HG03460 (cell line): ENCODE data around the gene B3GAT3.
"Not testable (repeated sequence)": the region's sequence is repeated elsewhere in the genome, so short reads cannot be mapped to it uniquely, and the experiment has no call there.

Experiments used
- ATAC-seq: cut with Tn5 transposase; IDR thresholded peaks from one replicate; pipeline ENCODE4 v1.9.1; 2021; ENCODE audit not compliant: unreplicated experiment

B3GAT3 gene

DNA sequence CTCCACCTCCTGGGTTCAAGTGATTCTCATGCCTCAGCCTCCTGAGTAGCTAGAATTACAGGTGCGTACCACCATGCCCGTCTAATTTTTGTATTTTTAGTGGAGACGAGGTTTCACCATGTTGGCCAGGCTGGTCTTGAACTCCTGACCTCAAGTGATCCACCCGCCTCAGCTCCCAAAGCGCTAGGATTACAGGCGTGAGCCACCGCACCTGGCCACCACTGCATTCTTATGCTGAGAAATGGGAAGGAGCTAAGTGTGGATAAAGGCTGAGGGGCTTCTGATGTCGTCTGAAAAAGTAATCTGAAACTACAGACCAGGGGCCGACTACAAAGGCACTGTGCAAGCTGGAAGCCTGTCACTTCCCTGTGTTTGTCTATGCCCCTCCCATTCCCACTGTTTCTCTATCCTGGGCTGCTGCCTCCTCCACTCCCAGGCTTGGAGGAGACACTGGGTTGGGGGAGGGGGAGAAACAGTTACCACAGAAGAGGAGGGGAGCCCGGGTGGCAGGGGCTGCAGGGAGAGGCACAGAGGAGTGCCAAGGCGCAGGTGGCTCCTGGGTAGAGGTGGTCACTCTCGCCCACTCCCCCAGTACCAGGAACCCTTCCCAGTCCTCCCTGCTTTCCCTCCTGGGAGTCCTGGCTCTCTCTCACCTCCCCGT is 17.2 kb downstream of the B3GAT3 start:
- no peak for ATAC-seq

DNA sequence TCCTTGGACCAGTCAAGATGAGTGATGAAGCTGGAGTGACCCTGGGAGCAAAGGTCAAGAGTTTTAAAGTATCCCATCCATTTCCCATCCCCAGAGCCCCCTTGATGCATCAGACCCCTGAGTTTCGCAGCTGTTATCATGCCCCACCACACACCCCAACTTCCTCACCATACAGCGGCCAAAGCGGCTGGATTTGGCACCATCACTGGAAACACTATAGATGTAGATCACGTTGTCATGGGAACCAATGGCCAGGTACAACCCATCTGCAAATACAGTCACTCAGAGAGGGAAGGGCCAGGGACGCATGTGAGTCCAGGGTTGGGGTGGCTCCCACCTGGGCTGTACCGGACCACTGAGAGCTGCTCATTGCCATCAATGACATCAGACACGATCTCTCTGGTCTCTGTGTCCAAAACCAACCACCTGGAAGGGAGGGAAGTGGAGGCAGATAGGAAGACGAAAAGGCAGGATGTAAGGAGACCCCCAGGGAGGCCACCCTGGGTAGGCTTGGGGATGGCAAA is 17.9 kb downstream of the B3GAT3 start:
- no peak for ATAC-seq

DNA sequence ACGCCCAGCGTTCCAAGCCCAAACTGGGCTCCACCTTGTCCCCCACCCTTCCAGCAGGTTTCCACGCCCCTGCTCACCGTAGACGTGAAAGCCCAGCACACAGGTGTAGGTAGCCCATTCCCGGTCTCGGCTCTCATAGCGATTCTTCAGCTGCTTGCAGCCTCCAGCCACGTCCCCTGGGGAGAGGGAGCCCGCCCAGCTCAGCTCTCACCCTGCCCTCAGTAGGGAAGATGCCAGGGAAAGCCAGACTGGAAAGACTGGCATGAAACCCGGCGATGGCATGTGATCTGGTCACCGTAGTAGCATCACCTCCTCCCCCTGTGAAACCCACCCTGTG is 18.7 kb downstream of the B3GAT3 start:
- no peak for ATAC-seq

DNA sequence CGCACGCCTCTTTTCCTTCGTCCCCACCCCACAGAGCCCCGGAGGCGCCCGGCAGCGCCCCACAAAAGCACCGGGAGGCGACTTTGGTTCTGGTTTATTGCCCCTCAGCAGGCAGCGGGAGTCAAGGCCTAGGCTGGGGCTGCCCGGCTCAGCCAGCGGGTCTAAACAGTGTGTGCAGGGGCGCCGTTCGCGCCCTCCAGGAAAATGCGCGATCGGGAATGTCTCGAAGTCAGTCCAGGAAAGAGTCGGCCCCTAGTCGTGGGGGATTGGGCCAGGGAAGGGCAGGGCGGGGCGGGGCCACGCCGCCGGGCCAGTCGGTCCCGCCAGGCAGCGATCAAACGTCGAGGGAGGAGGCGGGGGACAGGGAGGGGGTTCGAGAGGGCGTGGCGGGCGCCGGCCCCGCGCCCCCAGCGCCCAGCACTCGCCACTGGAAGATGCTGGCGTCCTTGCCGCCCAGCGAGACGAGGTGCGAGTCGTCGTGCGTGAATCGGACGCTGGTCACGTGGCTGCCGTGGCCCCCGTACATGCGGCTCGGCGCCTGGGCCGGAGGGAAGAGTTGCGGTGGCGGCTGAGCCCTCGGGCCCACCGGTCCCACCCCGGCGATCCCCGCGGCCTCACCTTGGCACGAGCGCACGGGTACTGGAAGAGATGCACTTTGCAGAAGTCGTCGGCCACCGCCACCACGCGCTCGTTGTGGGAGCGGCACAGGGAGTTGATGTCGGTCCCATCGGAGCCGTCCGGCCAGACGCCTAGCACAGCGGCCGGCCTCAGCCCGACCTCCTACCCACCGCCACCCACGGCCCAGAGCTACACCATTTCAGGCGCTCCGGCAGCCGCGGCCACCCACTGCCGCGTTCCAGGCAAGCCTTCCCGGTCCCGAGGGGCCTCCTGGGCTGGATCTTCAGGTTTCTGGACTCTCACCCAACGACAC is 19.4 kb downstream of the B3GAT3 start:
- no peak for ATAC-seq

GRCh38 chr11:62601372-62602140 is 20.2 kb downstream of the B3GAT3 start, which contains the start of gene MTA2:
Gene MTA2, minus strand, starts transcription at chr11:62601865. Its CDS starts 415 bp downstream, at chr11:62601450.
- ATAC-seq, result peak; percentile 73

- no peak for ATAC-seq
These were observed 20.7 kb downstream of the B3GAT3 start for GRCh38 chr11:62601122-62601371.

GRCh38 chr11:62600367-62601121 is 21.2 kb downstream of the B3GAT3 start:
- no peak for ATAC-seq

DNA sequence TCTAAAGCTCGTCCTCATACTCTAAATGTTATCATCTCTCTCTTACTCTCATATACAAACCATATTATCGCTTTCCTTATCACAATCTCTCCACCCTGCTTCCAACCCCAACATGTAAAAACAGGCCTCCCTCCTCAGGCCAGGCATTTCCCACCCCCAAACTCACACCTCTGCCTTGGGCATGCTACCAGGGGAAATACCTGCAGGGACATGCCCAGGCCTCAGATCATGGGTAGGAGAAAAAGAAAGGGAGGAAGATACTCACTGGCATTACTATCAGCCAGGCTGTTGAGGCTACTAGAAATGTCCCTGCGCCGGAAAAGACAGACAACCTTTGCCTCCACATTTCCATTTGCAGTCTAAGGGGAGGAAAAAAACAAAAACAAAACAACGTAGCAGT is 21.9 kb downstream of the B3GAT3 start:
- ATAC-seq, result no peak

DNA sequence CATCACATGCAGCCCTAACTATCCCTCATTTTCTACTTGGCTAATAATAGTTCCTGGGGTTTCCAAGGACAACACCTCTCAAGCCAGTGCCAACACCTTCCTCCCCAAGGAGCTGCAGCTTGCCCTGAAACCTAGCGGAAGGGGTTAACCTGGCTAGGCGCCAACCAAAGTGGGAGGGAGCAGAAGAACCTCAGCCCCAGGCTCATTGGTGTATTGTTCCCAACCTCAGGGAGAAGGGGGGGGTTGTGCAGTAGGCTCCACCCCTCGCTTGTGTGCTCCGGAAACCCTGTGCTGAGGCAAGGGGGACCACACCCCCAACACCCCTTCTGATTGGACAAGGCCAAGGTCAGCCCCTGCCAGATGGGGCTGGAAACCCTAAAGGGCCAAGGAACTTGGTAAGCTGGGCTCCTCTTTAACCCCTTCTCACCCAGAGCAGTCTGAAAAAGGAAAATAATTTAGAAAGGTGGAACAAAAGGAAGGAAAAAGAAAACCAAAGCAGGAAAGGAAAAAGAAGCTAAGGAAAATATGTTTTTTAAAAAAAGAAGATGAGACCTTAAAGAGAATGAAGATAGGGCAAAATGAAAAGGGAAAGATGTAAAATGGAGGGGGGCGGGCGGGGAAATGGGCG is 22.6 kb downstream of the B3GAT3 start:
- peak; percentile 49 for ATAC-seq

DNA sequence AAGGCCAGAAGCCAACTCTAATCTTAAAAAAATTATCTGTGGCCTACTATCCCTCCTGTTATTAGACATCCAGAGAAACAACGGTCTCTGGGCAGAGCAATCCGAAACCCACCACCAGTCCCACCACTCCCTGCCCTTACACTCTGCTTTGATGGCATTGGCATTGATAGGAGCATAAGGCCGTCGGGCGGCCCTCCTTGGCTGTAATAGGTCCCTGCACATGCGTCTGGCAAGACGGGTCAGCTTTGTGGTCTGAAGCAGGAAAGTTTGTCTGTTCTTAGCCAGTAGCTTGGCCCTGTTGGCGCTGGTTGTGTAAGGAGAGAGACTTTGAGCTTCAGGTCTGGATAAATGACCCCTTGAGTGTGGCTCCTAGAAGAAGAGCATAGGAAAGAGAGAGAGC is 26.7 kb downstream of the B3GAT3 start:
- no peak for ATAC-seq

DNA sequence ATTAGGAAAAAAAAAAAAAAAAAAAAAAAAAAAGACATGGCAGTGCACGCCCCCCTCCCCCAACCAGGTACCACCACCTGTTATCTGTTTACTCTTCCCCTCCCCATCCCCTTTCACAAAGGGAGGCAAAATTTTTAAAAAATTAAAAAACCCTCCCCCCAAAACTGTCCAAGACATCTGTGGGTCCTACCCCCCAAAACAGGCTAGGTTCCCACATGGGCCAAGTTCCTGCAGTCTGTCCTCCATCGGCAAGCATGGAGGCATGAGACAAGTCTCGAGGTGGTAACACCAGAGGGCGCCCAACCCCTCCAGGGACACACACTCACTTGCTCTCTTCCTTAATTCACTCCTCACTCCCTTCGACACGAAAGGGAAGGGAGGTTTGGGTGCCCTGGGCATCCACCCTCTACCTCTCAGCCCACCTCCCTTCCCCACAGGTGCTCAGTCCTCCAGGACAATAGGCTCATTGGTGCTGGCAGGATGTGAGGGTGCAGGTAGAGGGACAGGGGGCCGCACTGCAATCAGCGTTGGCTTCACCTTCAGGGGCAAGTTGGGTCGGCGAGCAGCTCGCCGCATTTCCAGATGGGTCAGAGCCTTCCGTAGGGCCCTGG is 28.2 kb downstream of the B3GAT3 start:
- no peak for ATAC-seq

DNA sequence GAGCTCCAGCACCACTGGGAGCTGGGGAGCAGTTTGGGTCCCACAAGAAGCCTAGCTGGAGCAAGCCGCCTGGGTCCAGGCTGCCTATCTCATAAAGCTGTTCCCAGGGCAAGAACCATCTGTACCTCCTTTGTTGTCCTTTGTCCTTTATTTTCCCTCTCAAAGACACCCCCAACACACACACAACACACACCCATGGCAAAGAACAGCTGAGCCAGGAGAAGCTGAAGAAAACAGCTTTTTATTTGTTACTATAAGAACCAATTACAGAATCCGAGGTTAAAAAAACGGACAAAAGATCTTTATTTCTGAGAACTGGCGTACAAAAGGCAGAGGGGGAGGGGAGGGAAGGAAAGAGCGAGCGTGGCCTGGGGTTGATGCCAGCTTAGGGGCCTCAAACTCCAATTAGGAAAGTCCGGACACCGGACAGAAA is 28.8 kb downstream of the B3GAT3 start:
- no peak for ATAC-seq

- peak; percentile 1 for ATAC-seq
These were observed 29.5 kb downstream of the B3GAT3 start for GRCh38 chr11:62592146-62592815.

DNA sequence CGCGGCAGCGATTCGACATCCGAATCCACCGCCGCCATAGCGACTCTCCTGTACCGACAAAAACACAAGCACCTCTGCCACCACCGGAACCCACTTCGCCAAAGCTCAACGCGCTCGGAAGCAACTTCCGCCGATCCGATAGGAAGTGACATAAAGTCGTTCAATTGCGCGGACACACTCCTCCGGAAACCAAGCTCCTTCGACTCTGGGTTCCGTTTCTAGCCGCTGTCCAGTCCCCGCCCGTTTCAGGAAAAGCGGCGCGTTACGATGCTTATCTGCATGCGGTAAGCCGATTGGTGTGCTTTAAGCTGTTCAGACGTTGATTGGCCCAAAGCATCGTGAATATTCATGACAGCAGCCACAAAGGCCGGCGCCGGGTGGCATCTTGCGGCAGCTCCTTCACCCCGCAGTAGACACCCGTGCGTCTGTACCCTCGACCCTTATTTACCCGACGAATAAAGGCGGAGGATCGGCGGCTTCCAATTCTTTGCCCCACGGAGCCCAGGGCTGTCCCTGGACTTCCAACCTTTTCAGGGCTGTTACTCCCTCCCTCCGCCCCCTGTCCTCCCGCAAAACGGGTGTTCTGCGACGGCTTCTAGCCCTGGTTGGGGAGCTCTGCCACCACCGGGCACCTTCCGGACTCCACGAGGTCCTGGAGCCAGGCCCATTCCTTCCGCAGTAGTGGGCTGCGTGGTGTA is 30.2 kb downstream of the B3GAT3 start, which contains the start of gene TUT1:
TSS of gene TUT1 (minus strand) at position 76 of the 698 bp plus-strand sequence. CDS start at position 38, 38 bp downstream.
- ATAC-seq, result peak; percentile 86

GRCh38 chr11:62588966-62589637 is 32.7 kb downstream of the B3GAT3 start:
- no peak for ATAC-seq

DNA sequence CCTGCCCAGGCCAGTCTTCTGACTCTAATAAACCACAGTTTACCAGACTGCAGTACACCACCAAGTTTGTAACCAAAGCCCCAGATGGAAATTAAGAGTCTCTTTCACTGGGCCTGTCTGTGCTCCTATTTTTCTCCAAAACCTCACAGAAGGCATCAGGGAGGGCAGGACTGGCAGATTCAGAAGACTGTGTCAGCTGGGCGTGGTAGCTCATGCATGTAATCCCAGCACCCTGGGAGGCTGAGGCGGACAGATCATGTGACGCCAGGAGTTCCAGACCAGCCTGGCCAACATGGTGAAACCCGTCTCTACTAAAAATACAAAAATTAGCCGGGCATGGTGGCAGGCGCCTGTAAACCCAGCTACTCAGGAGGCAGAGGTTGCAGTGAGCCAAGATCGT is 36.4 kb downstream of the B3GAT3 start:
- not testable (repeated sequence) for ATAC-seq

- not testable (repeated sequence) for ATAC-seq
These were observed 40.1 kb downstream of the B3GAT3 start for GRCh38 chr11:62581735-62582134.
